H1 (cell line): ENCODE results near the gene PGM2L1.

Experiments
- BRCA1 ChIP-seq: IDR thresholded peaks from 2 replicates; pipeline ENCODE4 v1.6.1; 2012; ENCODE audit warnings: low read depth, low read length, improper control_type of control experiment
- EZH2 ChIP-seq: fragments of 200-600 bp; sonication (generic); IDR thresholded peaks from 2 replicates; pipeline ENCODE4 v1.7.1; 2012; ENCODE audit warnings: low read depth, mild to moderate bottlenecking, moderate library complexity, low read length, inconsistent platforms; ENCODE audit not compliant: severe bottlenecking
- HDAC2 ChIP-seq, 2 experiments: fragments of 300-600 bp in 1 of 2; sonication (generic) in 1 of 2; IDR thresholded peaks; 2 replicates each; pipeline ENCODE4 v1.6.1; 2011 to 2012; ENCODE audit warnings: low read depth in 2 of 2, low read length in 2 of 2, mild to moderate bottlenecking in 2 of 2, moderate library complexity in 2 of 2, borderline replicate concordance in 1 of 2, inconsistent platforms in 1 of 2
- JUN ChIP-seq: IDR thresholded peaks from 2 replicates; pipeline ENCODE4 v1.6.1; 2011; ENCODE audit warnings: low read depth, mild to moderate bottlenecking, improper control_type of control experiment, low read length
- POLR2AphosphoS5 ChIP-seq: IDR thresholded peaks from 2 replicates; pipeline ENCODE4 v1.6.1; 2011; ENCODE audit warnings: low read depth, low read length
- RAD21 ChIP-seq, 2 experiments: IDR thresholded peaks in 1 of 2; conservative IDR thresholded peaks in 1 of 2; 2 replicates each; pipeline ENCODE4 v1.6.1; 2011; ENCODE audit warnings: low read depth in 2 of 2, low read length in 2 of 2, improper control_type of control experiment in 1 of 2, inconsistent platforms in 1 of 2, mild to moderate bottlenecking in 1 of 2, moderate library complexity in 1 of 2
- RNF2 ChIP-seq: fragments of 200-900, 300-1000 bp; sonication (generic); IDR thresholded peaks from 2 replicates; pipeline ENCODE4 v1.7.1; 2016; ENCODE audit warnings: borderline replicate concordance, low read depth, mild to moderate bottlenecking, antibody characterized with exemption, low read length; ENCODE audit not compliant: poor library complexity, severe bottlenecking; ENCODE audit errors: missing control alignments
- TF ChIP-seq, protein P1 (sequence below), 3 experiments: IDR thresholded peaks; 1 replicate in 2 of 3; 2 replicates in 1 of 3; pipeline versions ENCODE4 v1.5.1 to v1.6.1; 2011; ENCODE audit warnings: low read length in 3 of 3, mild to moderate bottlenecking in 3 of 3, inconsistent platforms in 2 of 3, low read depth in 1 of 3, moderate library complexity in 1 of 3; ENCODE audit not compliant: insufficient read depth in 1 of 3; ENCODE audit errors: control extremely low read depth in 1 of 3
- TF ChIP-seq, protein P2 (sequence below): IDR thresholded peaks from 2 replicates; pipeline ENCODE4 v1.6.1; 2011; ENCODE audit warnings: low read length, improper control_type of control experiment

DNA sequence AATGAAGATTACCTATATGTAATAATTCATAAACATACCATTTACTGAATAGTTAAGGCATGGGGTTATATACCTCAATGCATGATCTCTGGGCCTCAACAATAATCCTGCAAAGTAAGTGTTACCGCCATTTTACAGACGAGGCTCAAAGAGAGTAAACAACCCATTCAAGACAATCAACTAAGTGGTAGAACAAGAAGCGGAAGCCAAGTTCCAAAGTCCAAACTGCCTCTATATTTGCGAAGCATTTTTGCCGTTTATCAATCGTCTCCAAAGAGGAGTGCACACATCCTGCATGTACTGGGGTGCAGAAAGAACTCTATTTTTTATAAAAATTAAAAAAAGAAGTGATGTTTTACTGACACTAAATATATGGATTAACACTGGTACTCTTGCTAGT, 59.3 kb downstream of the PGM2L1 start:
- TF ChIP-seq POLR2AphosphoS5 (no peak), RAD21 (IDR thresholded peaks at IDR 0.05 in 1 of 2, conservative IDR thresholded peaks at IDR 0.05 in 1 of 2; ENCODE audit: low read depth in 2 of 2, low read length in 2 of 2) (no peak), BRCA1 (no peak), RNF2 (no peak), HDAC2 (IDR thresholded peaks at IDR 0.05; ENCODE audit: borderline replicate concordance in 1 of 2, low read depth in 2 of 2, low read length in 2 of 2) (no peak), JUN (no peak), EZH2 (no peak)
- TF ChIP-seq, protein P1, sequence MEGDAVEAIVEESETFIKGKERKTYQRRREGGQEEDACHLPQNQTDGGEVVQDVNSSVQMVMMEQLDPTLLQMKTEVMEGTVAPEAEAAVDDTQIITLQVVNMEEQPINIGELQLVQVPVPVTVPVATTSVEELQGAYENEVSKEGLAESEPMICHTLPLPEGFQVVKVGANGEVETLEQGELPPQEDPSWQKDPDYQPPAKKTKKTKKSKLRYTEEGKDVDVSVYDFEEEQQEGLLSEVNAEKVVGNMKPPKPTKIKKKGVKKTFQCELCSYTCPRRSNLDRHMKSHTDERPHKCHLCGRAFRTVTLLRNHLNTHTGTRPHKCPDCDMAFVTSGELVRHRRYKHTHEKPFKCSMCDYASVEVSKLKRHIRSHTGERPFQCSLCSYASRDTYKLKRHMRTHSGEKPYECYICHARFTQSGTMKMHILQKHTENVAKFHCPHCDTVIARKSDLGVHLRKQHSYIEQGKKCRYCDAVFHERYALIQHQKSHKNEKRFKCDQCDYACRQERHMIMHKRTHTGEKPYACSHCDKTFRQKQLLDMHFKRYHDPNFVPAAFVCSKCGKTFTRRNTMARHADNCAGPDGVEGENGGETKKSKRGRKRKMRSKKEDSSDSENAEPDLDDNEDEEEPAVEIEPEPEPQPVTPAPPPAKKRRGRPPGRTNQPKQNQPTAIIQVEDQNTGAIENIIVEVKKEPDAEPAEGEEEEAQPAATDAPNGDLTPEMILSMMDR (IDR thresholded peaks at IDR 0.05; ENCODE audit: control extremely low read depth in 1 of 3, insufficient read depth in 1 of 3, low read depth in 1 of 3, low read length in 3 of 3), result no peak
- TF ChIP-seq, protein P2, sequence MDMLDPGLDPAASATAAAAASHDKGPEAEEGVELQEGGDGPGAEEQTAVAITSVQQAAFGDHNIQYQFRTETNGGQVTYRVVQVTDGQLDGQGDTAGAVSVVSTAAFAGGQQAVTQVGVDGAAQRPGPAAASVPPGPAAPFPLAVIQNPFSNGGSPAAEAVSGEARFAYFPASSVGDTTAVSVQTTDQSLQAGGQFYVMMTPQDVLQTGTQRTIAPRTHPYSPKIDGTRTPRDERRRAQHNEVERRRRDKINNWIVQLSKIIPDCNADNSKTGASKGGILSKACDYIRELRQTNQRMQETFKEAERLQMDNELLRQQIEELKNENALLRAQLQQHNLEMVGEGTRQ, result no peak
